ENCODE measurements around the gene VTI1A.

VTI1A gene

DNA sequence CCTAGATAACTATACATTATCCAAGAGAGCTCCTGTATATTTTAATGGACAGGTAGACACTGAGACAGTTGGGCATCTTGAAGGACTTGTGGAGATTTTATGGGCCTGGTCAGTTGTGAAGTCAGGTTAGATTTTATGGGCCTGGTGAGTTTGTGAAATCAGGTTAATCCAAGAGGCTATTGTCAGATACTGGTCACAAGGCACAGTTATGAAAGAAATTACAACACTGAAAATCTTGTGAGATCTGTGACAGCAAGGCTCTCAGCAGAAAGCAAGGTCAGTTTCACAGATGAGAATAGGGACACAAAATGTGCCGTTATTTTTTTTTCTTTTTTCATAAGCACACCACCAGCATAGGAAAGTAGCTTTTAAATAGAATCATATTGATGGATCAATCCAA is 167.6 kb downstream of the VTI1A start:
- TF ChIP-seq, protein P1, sequence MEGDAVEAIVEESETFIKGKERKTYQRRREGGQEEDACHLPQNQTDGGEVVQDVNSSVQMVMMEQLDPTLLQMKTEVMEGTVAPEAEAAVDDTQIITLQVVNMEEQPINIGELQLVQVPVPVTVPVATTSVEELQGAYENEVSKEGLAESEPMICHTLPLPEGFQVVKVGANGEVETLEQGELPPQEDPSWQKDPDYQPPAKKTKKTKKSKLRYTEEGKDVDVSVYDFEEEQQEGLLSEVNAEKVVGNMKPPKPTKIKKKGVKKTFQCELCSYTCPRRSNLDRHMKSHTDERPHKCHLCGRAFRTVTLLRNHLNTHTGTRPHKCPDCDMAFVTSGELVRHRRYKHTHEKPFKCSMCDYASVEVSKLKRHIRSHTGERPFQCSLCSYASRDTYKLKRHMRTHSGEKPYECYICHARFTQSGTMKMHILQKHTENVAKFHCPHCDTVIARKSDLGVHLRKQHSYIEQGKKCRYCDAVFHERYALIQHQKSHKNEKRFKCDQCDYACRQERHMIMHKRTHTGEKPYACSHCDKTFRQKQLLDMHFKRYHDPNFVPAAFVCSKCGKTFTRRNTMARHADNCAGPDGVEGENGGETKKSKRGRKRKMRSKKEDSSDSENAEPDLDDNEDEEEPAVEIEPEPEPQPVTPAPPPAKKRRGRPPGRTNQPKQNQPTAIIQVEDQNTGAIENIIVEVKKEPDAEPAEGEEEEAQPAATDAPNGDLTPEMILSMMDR (IDR thresholded peaks at IDR 0.05) = no peak

DNA sequence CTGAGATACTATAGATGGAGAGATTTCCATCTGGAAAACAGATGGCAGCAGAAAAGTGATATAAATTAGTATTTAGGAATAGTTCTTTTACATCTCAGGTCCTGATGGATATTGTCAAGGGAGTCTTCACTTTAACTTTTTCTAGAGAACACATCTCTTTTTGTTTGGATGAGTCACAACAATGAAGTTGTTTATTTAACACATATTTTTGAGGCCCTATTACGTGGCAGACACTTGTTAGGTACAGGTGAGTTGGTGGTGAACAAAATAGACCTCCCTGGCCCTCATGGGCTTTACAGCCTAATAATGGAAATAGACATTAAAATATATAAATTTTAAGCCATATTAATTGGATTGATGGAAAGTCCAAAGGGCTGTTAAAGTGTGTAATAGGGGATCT is 168.3 kb downstream of the VTI1A start:
- TF ChIP-seq, protein P1 (IDR thresholded peaks at IDR 0.05) = no peak

DNA sequence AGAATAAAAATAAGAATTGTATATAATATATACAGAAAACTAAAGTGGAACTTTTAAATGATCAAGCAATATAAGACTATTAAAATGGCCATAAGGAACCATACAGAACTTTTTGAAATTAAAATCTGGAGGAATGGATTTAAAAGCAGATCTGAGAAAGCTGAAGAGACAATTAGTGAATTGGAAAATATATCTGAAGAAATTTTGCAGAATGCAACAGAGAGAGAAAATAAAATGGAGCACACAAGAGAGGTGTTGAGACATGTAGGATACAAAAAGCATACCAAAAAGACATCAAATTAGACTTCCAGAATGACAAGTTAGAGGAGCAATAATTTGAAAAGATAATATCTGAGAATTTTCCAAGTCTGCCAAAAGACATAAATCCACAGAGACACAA is 169.6 kb downstream of the VTI1A start:
- TF ChIP-seq, protein P1 (IDR thresholded peaks at IDR 0.05) = no peak

DNA sequence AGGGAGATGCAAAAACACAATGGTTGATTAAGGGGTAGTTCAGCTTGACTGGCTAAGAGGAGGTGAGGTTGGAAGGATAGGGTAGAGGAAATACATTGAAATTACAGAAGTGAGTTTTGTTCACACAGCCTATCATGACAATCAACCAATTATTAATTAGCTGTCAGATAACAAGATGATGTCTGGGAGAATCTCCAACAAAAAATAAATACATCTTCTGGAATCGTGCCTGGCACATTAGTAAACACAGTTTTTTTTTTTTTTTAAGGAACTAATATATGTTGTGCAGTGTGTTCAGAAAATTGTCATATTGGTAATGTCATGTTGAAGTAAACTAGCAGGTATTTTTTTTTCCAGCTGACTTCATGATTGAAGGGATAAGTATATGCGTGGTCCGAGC is 171.8 kb downstream of the VTI1A start:
- TF ChIP-seq, protein P1 (IDR thresholded peaks at IDR 0.05) = no peak

DNA sequence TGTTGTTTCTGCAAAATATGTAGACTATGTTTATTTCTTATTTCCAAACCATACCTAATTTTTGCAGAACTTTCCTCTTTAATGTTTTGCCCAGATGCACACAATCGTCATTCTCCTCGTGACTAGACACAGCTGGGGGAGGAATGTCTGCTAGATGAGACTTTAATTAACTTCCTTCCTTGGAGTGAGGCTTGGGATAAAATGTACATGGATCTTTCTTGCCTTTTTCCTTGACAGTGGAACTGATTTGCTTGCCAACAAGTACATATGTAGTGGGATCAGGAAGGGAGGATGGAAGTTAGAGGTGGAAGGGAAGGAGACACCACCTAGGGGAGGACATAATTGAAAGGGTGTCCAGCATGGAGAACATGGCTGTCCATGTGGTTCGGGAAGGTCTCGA is 172.5 kb downstream of the VTI1A start:
- TF ChIP-seq, protein P1 (IDR thresholded peaks at IDR 0.05) = no peak

DNA sequence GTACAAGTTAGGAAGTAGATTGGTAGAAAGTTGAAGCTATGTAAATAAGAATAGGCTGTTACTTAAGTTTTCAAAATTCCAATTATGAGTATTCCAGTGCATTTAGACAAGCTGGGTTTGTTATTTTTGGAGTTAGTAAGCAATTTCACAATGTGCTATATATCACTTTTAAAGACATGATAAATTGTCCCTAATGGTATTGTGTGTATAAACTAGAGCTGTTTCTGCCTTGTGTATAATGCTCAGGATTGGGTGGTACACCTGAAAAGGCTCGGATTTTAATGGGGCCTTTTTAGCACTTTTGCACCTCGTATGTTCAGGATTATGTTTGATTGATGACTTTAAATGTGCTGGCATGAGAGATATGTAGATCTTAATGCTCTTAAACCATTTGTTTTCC is 175.8 kb downstream of the VTI1A start:
- TF ChIP-seq, protein P1 (IDR thresholded peaks at IDR 0.05) = no peak

DNA sequence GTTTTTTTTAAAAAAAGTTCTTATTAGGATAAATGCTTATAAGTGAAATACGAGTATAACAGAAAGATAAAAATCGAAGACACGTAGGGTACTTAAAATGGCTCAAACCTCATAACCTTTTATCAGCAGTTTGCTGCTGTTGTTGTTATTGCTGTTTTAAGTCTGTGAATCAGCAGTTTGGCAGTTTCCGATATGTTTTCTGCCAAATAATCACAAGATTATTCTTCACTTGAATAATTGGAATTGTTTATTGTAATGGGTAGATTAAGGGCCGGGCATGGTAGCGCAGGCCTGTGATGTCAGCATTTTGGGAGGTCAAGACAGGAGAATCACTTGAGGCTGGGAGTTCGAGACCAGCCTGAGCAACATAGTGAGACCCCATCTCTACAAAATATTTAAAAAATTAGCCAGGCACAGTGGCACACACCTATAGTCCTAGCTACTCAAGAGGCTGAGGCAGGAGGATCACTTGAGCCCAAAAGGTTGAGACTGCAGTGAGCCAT is 177.6 kb downstream of the VTI1A start:
- TF ChIP-seq, protein P1 (IDR thresholded peaks at IDR 0.05) = no peak

- TF ChIP-seq, protein P1 (IDR thresholded peaks at IDR 0.05) = no peak
These were observed 182.1 kb downstream of the VTI1A start for GRCh38 chr10:112628951-112629609.
